GM19395 (cell line): ENCODE measurements around the gene PTGDS.
A peak's percentile ranks its signal among the peaks of the same experiment; 100 is the strongest.

Experiments used
- ATAC-seq: cut with Tn5 transposase; IDR thresholded peaks from one replicate; pipeline ENCODE4 v1.9.1; 2021; ENCODE audit warnings: mild to moderate bottlenecking, moderate library complexity; ENCODE audit not compliant: unreplicated experiment

PTGDS gene

GRCh38 chr9:137020771-137021567 is 43.7 kb downstream of the PTGDS start:
- ATAC-seq = no peak

DNA sequence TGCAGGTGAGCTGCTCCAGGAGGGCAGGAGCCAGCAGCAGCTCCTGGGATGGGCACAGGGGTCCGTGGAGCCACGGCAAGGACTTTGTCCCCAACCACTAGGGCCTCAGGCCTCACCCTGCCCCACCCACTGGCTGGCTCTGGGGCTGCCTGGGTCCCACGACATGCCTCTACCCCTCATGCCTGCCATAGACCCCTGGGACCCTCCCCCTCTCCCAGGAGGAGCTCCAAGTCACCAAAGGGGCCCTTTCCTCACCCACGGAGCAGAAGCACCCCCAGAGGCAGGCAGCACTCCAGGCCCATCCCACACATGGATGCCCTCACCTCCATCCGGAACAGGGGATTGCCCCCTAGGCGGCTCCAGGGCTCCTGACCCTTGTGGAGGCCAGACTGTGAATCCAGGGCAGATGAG is 44.3 kb downstream of the PTGDS start:
- no peak for ATAC-seq

- ATAC-seq = no peak
Observed at GRCh38 chr9:137021979-137022661, 44.8 kb downstream of the PTGDS start.

GRCh38 chr9:137022662-137023008 is 45.3 kb downstream of the PTGDS start:
- no peak for ATAC-seq

GRCh38 chr9:137023157-137023556 is 45.9 kb downstream of the PTGDS start:
- no peak for ATAC-seq

GRCh38 chr9:137023583-137023991 is 46.3 kb downstream of the PTGDS start:
- no peak for ATAC-seq

DNA sequence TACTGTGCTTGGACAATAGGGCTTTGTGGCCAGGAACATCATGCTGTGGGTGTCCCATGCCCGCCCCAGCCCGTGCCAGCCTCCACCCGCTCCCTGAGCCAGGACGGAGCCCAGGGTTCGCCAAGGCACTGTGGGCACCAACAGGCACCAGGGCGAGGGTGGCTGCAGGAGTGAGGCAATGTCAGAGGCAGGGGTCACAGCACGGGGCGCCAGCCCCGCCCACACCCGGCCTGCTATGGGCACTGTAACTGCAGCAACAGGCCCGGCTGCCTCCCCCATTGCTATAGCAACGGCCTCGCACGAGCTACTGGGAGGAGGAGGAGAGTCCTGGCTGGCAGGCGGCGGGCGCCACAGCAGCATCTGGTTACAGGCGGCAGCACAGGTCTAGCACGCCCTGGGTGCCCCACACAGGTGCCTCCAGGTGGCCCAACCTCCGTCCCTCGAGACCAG is 48.2 kb downstream of the PTGDS start:
- ATAC-seq = no peak

- ATAC-seq = no peak
Observed at GRCh38 chr9:137026384-137026783, 49.1 kb downstream of the PTGDS start.

DNA sequence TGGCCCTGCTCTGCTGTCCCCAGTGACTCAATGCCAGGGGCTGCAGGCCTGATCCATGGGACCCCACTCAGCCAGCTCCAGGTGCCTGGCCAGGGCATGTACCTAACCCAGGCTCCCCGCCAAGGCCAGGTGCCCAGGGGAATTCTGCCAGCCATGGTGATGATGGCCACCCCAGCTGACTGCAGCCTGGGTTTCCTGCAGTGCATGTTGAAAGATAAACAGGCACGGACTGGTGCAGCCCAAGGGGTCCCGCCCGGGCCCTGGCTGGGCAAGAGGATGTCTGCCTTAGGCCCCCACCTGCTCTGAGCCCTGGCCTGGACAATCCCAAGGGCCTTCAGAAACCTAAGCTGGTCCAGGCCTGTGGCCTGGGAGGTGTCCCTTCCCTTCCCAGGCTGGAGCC is 49.5 kb downstream of the PTGDS start:
- ATAC-seq = no peak

- ATAC-seq = no peak
Observed at GRCh38 chr9:137027369-137028262, 50.3 kb downstream of the PTGDS start, which contains the start of gene ABCA2. ABCA2 (minus strand) TSS chr9:137028237; CDS start chr9:137028140, 97 bp downstream.

DNA sequence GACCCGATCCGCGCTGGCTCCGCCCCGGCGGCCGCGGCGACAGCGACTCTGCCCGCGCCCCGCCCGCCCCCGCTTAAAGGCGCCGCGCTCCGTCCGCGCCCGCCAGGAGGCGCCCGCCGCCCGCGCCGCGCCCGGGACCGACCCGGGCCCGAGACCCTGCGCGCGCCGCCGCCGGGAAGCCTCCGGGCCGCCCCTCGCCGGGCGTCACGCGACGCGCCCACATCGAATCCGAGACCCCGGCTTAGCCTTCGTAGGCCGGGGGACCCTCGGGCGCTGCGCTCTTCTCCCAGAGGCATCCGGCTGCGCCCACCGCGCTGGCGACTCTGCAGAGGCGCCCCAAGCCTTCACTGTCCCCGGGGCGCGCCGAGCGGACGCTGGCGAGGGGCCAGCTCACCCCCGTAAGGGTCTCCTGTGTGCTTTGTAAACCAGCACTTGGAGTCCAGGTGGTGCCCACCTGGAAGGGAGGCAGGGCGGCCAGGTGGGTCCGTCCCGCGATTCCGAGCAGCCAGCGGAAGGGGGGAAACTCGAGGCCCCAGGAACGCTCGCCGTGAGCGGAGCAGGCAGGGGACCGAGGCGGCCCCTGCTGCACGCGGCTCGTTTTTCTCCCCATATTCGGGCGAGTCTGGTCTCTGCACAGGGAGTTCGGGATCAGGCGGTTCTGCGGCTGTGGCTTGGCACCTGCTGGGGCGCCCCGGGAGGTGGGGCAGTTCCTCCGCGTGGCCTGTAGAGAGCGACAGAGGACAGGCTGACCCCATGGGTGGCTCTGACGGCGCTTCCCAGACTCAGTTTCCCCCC is 51.2 kb downstream of the PTGDS start:
- no peak for ATAC-seq

DNA sequence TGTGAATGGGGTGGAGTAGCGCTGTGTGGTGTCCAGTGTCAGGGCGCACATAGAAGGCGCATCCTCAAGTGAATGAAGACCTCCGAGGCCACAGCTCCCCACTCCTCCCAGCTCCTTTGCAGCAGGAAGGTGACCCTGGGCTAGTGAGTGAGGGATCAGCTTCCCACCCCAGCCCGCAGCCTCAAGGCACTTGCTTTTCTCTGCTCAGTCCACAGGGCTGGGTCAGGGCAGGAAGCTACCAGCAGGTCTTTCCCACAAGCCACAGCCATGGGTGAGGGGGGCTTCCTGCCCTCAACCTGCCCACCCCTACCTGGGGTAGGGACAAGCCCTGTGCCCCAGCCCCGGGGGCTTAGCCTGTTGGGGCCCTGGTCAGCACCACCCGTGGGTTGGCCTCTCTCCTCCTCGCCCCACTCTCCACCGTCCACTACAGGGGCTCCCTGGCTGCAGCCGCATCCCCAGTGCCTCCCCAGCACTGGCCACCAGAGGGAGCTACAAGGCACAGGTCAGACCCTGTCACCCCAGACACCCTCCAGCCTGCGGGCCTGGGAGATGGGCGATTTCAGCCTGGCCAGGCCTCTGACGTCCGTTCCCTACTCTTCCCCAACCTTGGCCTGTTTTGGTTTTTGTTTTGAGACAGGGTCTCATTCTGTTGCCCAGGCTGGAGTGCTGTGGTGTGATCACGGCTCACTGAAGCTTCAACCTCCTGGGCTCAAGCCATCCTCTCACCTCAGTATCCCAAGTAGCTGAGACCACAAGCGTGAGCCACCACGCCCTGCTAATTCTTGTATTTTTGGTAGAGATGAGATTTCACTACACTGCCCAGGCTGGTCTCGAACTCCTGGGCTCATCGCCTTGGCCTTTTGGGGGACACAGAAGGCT is 52.0 kb downstream of the PTGDS start:
- peak; percentile 53 for ATAC-seq

GRCh38 chr9:137030006-137030405 is 52.7 kb downstream of the PTGDS start:
- no peak for ATAC-seq

DNA sequence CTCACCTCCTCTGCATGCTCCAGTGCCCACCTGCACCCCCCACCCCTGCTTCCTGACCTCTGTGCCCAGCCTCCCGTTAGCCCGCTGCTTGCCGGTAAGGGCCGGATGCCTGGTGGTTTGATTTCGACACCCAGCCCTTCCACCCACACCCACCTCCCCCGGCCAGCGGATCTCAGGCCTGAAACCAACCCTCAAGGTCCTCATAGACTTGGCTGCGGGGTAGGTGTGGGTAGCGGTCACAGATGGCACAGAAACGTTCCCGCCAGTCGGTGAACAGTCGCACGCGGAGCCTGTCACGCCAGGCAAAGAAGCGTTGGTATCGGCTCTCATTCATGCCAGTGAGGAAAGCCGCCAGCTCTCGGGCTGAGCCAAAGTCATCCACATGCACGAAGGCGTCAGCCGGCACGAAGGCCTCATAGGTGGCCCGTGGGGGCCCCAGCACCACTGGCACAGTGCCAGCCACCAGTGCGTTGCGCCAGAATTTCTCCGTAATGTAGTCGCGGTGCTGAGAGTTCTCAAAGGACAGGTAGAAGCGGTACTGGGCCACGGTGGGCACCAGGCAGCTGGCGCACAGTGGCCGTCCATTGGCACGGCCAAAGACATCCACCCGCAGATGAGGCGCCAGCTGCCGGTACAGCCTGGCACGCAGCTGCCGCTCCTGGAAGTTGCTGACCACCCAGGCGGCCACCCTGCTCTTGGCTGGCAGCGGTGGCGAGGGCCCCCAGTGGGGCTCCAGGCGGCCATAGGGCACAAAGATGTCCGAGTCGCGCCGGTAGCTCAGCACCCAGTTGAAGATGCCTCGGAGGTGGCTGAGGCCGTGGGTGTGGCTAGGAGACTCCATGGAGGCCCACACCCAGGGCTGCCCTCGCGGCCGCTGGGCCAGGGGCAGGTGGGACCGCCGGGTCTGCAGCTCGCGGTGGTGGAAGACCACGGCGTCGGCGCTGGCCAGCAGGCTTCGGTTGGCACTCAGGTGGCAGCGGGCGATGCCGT is 53.5 kb downstream of the PTGDS start:
- no peak for ATAC-seq
